Measurements from ENCODE around the gene ZNF415.

DNA sequence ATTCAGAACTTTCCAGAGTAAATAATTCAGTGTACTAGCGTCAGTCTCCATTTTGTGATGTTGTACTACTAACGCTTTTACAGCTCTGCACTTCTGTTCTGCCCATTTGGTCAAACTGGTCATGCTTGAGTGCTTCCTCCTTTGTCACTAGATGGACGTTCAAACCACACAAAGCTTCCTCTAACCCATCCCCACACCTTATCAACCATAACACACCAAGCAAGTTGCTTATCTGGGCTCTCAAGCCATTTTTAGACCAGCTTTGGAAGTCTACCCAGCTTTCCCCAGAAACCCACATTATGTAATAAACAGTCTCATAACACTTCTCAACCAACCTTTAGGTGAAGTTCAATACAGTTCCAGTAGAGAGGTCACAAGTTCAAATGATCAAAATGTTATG lies 28.4 kb upstream of the ZNF415 start:
- no peak for TF ChIP-seq ZNF274 (IDR thresholded peaks at IDR 0.05; ENCODE audit: low read depth, low read length)
- TF ChIP-seq YY1 (IDR thresholded peaks at IDR 0.05; ENCODE audit: insufficient read depth, insufficient read length), result no peak
